Ovary (tissue), 9 donors: ENCODE data around the gene EFHD2. TPM values are rescaled to one million over a fixed set of nuclear protein-coding genes. Genes with fewer than 3 reads are reported as not detected.
"Not testable (repeated sequence)": the region's sequence is repeated elsewhere in the genome, so short reads cannot be mapped to it uniquely, and the experiment has no call there.

Experiments
- DNase-seq, 5 donors: peaks; one replicate each; pipeline ENCODE4 v3.0.0-alpha.2; 2019 to 2020
- H3K27ac ChIP-seq, 2 donors: fragments of 200-600 bp; one replicate each; pipeline versions ENCODE4 v1.5.1 to v1.8.0; 2019 to 2022
- H3K27me3 ChIP-seq: fragments of 200-600 bp; one replicate; pipeline ENCODE4 v1.8.0; 2022
- H3K36me3 ChIP-seq: fragments of 200-600 bp; sonication (generic); one replicate; pipeline ENCODE4 v1.5.1; 2019
- H3K4me1 ChIP-seq: one replicate; pipeline ENCODE4 v1.8.1; 2013; ENCODE audit warnings: mild to moderate bottlenecking, moderate library complexity; ENCODE audit not compliant: insufficient read depth
- H3K4me3 ChIP-seq: fragments of 200-600 bp; sonication (generic); one replicate; pipeline ENCODE4 v1.5.1; 2017
- H3K9me3 ChIP-seq, 2 donors: fragments of 200-600 bp in 1 of 2; sonication (generic) in 1 of 2; one replicate each; pipeline versions ENCODE4 v1.5.1 to v1.8.1; 2013 to 2019; ENCODE audit warnings: mild to moderate bottlenecking in 1 of 2, moderate library complexity in 1 of 2
- CTCF ChIP-seq, 3 donors: fragments of 450-650 bp in 2 of 3; fragments of 200-600 bp in 1 of 3; IDR thresholded peaks; one replicate each; pipeline versions ENCODE4 v1.5.1 to v1.8.0; 2016 to 2022; ENCODE audit warnings: antibody characterized with exemption in 3 of 3, mild to moderate bottlenecking in 1 of 3
- EP300 ChIP-seq: sonication (generic); formaldehyde crosslinking; IDR thresholded peaks from one replicate; pipeline ENCODE4 v1.6.1; 2017; ENCODE audit warnings: antibody characterized with exemption
- POLR2A ChIP-seq: fragments of 450-650 bp; IDR thresholded peaks from one replicate; pipeline ENCODE4 v1.6.1; 2017; ENCODE audit warnings: antibody characterized with exemption, mild to moderate bottlenecking, moderate library complexity
- WGBS, 3 donors: extraction: QIAGEN DNeasy Blood & Tissue Kit in 1 of 3; methylation state at CpG; one replicate each; pipeline versions ENCODE4 v1.1.5 to v1.1.7; 2013 to 2017; 5-methylcytosine and 5-hydroxymethylcytosine counted together
- intact Hi-C, 4 donors: fragments of 100-400 bp; cut with DNase I; formaldehyde crosslinking; loops; one replicate each; pipeline versions ENCODE4 v1.11.0 to v1.15.1; 2022 to 2023
- polyA plus RNA-seq, 2 donors: library from polyadenylated mRNA; stranded (reverse); fragments of 200-250 nt in 1 of 2; fragments of 350-450 nt in 1 of 2; fragmentation: Illumina TruSeq in 1 of 2; extraction: RNeasy Lipid Tissue Mini Kit (QIAGEN cat#74804) in 1 of 2; gene quantifications; one replicate each; pipeline ENCODE4 v1.2.3, GENCODE V29; 2013 to 2014
- total RNA-seq, 7 donors: library from RNA; depleted of rRNA in 2 of 7; stranded (reverse); fragments of >200 nt in 2 of 7; fragmentation: NEBNext Ultra II Directional in 3 of 7; extraction: Animal tissue kit (Norgen Biotek cat#: 25700) in 3 of 7; gene quantifications; one replicate each; pipeline versions ENCODE4 v1.1.0 to v1.2.4, GENCODE V29; 2016 to 2023
- donor health status: DM: no; HTN: no; CAD: no; lungs with moderate emphysema.
- donor health status: DM: no; HTN: no; CAD: no.
- donor health status: Bipolar disorder and iron deficiency.
- donor health status: DM: yes; HTN: yes; CAD: no.
- donor health status: DM: no; HTN: no; CAD: no.
- donor health status: DM: yes; HTN: yes; CAD: no.

The EFHD2 gene
- total and polyA plus RNA-seq, 9 donors, result 19.6 to 63.2 (median 29.6) TPM

- intact Hi-C loops, result loop anchor here in 3 of 4 donors (5.0 to 10.0 kb wide), 4 partner anchors 99 to 316 kb away; partner anchors contain the start of gene TMEM82 (in 1 of the 3)
- TF ChIP-seq POLR2A (no peak), EP300 (no peak), CTCF (IDR thresholded peaks at IDR 0.05) (no peak)
Measured at GRCh38 chr1:15425958-15426357, 16.3 kb downstream of the EFHD2 start.

GRCh38 chr1:15426492-15427279 lies 17.0 kb downstream of the EFHD2 start:
- WGBS, 3 donors, result 31 to 35% (median 31%) methylated on average over 23 to 30 of the region's 30 CpGs
- no peak overlapping the region for H3K4me3 ChIP-seq
- H3K9me3 ChIP-seq, result no peaks in the 10 kb centered on the region
- H3K36me3 ChIP-seq, result no peaks in the 10 kb centered on the region
- intact Hi-C loops, result loop anchor here in 3 of 4 donors (5.0 to 10.0 kb wide), 4 partner anchors 99 to 316 kb away; partner anchors contain the start of gene TMEM82 (in 1 of the 3)
- peak; percentile 70 to 83 (median 72) for DNase-seq
- no peaks in the 10 kb centered on the region for H3K27me3 ChIP-seq
- TF ChIP-seq CTCF (IDR thresholded peaks at IDR 0.05), result peak; percentile 43 to 69 (median 64)
- no peak for TF ChIP-seq POLR2A
- peaks cover 4% of the 10 kb centered on the region for H3K4me1 ChIP-seq
- peak overlapping the region; percentile 22 to 26 for H3K27ac ChIP-seq

More at GRCh38 chr1:15425958-15426357, 16.3 kb downstream of the EFHD2 start:
- no peak overlapping the region for H3K4me3 ChIP-seq
- 48 to 70% (median 49%) methylated on average over 6 of the region's 6 CpGs for WGBS, 3 donors
- H3K27ac ChIP-seq, result no peak overlapping the region
- H3K27me3 ChIP-seq, result no peaks in the 10 kb centered on the region
- peaks cover 5% of the 10 kb centered on the region for H3K4me1 ChIP-seq
- no peak for DNase-seq
- no peaks in the 10 kb centered on the region for H3K36me3 ChIP-seq
- no peaks in the 10 kb centered on the region for H3K9me3 ChIP-seq

- no peaks in the 10 kb centered on the region for H3K36me3 ChIP-seq
- no peaks in the 10 kb centered on the region for H3K9me3 ChIP-seq
- no peak overlapping the region for H3K4me3 ChIP-seq
- H3K27me3 ChIP-seq, result no peaks in the 10 kb centered on the region
- intact Hi-C loops, result loop anchor here in 3 of 4 donors (5.0 to 10.0 kb wide), 4 partner anchors 100 to 315 kb away; partner anchors contain the start of gene TMEM82 (in 1 of the 3)
- peaks cover 3% of the 10 kb centered on the region for H3K4me1 ChIP-seq
- H3K27ac ChIP-seq, result peak overlapping the region; percentile 22 to 26
- WGBS, 3 donors, result 16 to 31% (median 28%) methylated on average over 5 to 6 of the region's 6 CpGs
- DNase-seq, result peak in 2 of 5 donors; percentile 42 to 67
- no peak for TF ChIP-seq EP300
- peak in 1 of 3 donors; percentile 1 for TF ChIP-seq CTCF (IDR thresholded peaks at IDR 0.05)
Measured at GRCh38 chr1:15427280-15427666, 17.6 kb downstream of the EFHD2 start.

GRCh38 chr1:15428252-15428651 lies 18.6 kb downstream of the EFHD2 start:
- not testable (repeated sequence) for DNase-seq, H3K27me3 ChIP-seq, H3K9me3 ChIP-seq, H3K27ac ChIP-seq, H3K36me3 ChIP-seq, H3K4me3 ChIP-seq, H3K4me1 ChIP-seq
- intact Hi-C loops, result loop anchor here in 3 of 4 donors (2.0 to 10.0 kb wide), 5 partner anchors 101 to 314 kb away; partner anchors contain the start of gene TMEM82 (in 1 of the 3)
- 90 to 94% (median 91%) methylated on average over 11 of the region's 11 CpGs for WGBS, 3 donors
